ENCODE measurements around the gene ADCY5. TPM values are rescaled to one million over a fixed set of nuclear protein-coding genes. Genes with fewer than 3 reads are reported as not detected.

The ADCY5 gene
- total RNA-seq, 1 experiment from 2014 or later: 0.49 TPM

DNA sequence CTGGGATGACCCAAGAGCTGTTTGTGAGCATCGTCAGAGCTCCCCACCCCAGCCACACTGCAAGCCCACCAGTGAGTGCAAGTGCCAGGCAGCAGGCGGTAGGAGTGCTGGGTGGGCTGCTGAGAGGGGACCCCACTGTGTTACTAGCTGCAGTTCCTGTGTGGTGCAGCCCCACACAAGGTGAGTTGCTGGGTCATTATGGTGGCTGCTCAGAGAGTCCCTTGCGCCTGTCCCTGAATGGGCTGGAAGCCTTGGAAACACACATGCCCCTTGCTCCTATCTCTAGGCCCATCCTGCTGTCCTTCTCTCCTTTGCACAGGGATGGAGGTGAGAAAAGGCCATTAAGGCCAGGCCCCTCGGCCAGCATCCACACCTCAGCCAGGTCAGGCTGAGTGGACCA is 163.4 kb downstream of the ADCY5 start (continued):
- TF ChIP-seq CEBPB (IDR thresholded peaks at IDR 0.05; ENCODE audit: low read depth) (no peak), EZH2 (IDR thresholded peaks at IDR 0.05) (no peak), RAD21 (IDR thresholded peaks at IDR 0.05; ENCODE audit: low read depth) (no peak), SP1 (IDR thresholded peaks at IDR 0.05; ENCODE audit: low read depth) (no peak), EGR1 (IDR thresholded peaks at IDR 0.05; ENCODE audit: low read depth) (no peak), CBX3 (IDR thresholded peaks at IDR 0.05; ENCODE audit: low read depth) (no peak), TCF7L2 (IDR thresholded peaks at IDR 0.05; ENCODE audit: borderline replicate concordance, extremely low read depth, insufficient read depth, insufficient read length) (no peak), SRF (IDR thresholded peaks at IDR 0.05; ENCODE audit: low read depth) (no peak)
- TF ChIP-seq, protein P1, sequence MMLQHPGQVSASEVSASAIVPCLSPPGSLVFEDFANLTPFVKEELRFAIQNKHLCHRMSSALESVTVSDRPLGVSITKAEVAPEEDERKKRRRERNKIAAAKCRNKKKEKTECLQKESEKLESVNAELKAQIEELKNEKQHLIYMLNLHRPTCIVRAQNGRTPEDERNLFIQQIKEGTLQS (IDR thresholded peaks at IDR 0.05): no peak
- TF ChIP-seq, protein P2, sequence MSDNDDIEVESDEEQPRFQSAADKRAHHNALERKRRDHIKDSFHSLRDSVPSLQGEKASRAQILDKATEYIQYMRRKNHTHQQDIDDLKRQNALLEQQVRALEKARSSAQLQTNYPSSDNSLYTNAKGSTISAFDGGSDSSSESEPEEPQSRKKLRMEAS (IDR thresholded peaks at IDR 0.05): no peak

DNA sequence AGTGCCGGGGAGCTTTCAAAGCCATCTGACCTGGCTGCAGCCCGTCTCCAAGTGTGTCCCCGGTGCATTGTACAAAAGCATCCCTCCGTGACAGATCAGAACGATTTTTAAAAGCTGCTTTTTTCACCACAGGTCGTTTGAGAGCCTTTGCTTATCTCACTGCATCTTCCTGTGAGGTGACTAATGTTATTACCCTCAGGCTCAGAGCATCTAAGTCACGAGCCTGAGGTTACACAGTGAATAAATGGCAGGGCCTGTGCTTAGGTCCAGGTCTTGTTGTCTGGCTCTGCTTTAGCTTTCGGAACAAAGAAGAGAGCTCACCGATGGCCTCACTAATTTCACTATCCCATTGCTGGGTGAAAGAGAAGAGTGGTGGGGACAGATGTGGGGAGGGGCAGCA is 163.8 kb downstream of the ADCY5 start:
- no peak for ATAC-seq

More for the DNA sequence above, 163.8 kb downstream of the ADCY5 start:
- RAD21 ChIA-PET (ENCODE audit: low non-redundant PET in 1 of 2, low total read pairs in 2 of 2, uncharacterized antibody in 2 of 2, unreplicated experiment in 2 of 2): no interaction called here
- H3K27ac ChIP-seq (ENCODE audit: low read depth, low read length): no peak overlapping the region
- H3K9me3 ChIP-seq (ENCODE audit: control insufficient read depth in 1 of 2, insufficient read depth in 1 of 2, low read depth in 1 of 2, low read length in 2 of 2): no peaks in the 10 kb centered on the region
- no peaks in the 10 kb centered on the region for H4K20me1 ChIP-seq (ENCODE audit: insufficient read depth)
- intact Hi-C loops (cut with micrococcal nuclease): no loop called here
- BruUV-seq (replicated peaks): no TSS peak
- TF ChIP-seq FOSL1 (IDR thresholded peaks at IDR 0.05; ENCODE audit: low read depth): no peak
- TF ChIP-seq, protein P1 (IDR thresholded peaks at IDR 0.05): no peak
- TF ChIP-seq POLR2A (IDR thresholded peaks at IDR 0.05; ENCODE audit: borderline replicate concordance, extremely low read depth, insufficient read depth, insufficient read length): no peak
- H3K4me2 ChIP-seq (ENCODE audit: low read length): no peak overlapping the region
- DNase-seq (ENCODE audit: low read depth, low spot score): no peak
- no peaks in the 10 kb centered on the region for H3K36me3 ChIP-seq (ENCODE audit: control insufficient read depth in 1 of 2, insufficient read depth in 2 of 2, low read length in 2 of 2)
- POLR2A ChIA-PET: no interaction called here
- no peaks in the 10 kb centered on the region for H3K27me3 ChIP-seq (ENCODE audit: insufficient read depth, low read length)
- H3K4me3 ChIP-seq (replicated peaks in 1 of 2; ENCODE audit: low read depth in 1 of 2, low read length in 2 of 2): no peak overlapping the region
- H3K9ac ChIP-seq (ENCODE audit: low read length): no peak overlapping the region
- H3K4me1 ChIP-seq (ENCODE audit: control insufficient read depth in 1 of 2, insufficient read depth in 2 of 2, low read length in 2 of 2): no peaks in the 10 kb centered on the region
- H2AFZ ChIP-seq (ENCODE audit: low read depth, low read length, poor library complexity, severe bottlenecking): no peak overlapping the region
- no peaks in the 10 kb centered on the region for H3K9me2 ChIP-seq (ENCODE audit: insufficient read depth)
- H3K79me2 ChIP-seq (ENCODE audit: insufficient read depth, low read length): no peaks in the 10 kb centered on the region
- CTCF ChIA-PET: no interaction called here
